Measurements from ENCODE around the gene PRND.
"Not testable (repeated sequence)": the region's sequence is repeated elsewhere in the genome, so short reads cannot be mapped to it uniquely, and the experiment has no call there.

PRND gene, protein sequence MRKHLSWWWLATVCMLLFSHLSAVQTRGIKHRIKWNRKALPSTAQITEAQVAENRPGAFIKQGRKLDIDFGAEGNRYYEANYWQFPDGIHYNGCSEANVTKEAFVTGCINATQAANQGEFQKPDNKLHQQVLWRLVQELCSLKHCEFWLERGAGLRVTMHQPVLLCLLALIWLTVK

GRCh38 chr20:4721719-4722118, at the start of gene PRND:
TSS of gene PRND (plus strand) at chr20:4721909. CDS start at chr20:4724552, 2,643 bp downstream.
- no peak for DNase-seq (ENCODE audit: low read depth in 3 of 3)

GRCh38 chr20:4672948-4673347, 48.8 kb upstream of the PRND start:
- no peak for DNase-seq (ENCODE audit: low read depth in 3 of 3)

GRCh38 chr20:4673371-4674001, 48.2 kb upstream of the PRND start:
- no peak for DNase-seq (ENCODE audit: low read depth in 3 of 3)

- DNase-seq (ENCODE audit: low read depth in 3 of 3) = no peak
Observed at GRCh38 chr20:4674672-4675071, 47.0 kb upstream of the PRND start.

DNA sequence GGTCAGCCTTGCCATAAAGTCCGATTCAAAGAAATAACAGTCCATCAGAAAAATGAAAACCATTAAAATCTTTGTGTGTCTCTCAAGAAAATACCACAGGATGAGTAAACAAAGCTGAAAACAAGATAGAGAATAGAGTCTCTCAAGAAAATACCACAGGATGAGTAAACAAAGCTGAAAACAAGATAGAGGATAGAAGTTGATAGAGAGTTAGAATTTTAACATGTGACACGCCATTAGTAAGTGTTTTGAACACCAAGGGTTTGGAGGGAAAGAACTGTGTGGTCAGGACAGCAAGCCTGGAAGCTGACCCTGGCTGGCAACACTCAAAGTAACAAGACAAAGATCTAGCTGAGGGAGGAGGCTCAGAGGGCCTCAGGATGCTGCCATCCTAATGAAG, 43.9 kb upstream of the PRND start:
- DNase-seq (ENCODE audit: low read depth in 3 of 3) = no peak

GRCh38 chr20:4681401-4681800, 40.3 kb upstream of the PRND start:
- no peak for DNase-seq (ENCODE audit: low read depth in 3 of 3)

- DNase-seq (ENCODE audit: low read depth in 3 of 3) = no peak
Observed at GRCh38 chr20:4681991-4682401, 39.7 kb upstream of the PRND start.

DNA sequence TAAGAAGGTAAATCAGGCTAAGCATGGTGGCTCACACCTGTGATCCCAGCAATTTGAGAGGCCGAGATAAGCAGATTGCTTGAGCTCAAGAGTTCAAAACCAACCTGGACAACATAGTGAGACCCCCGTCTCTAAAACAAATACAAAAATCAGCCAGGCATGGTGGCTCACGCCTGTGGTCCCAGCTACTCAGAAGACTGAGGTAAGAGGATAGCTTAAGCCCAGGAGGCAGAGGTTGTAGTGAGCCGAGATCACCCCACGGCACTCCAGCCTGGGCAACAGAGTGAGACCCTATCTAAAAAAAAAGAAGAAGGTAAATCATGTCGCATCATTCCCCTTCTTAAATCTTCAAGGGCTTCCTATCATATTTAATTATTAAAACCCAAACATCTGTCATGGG, 39.0 kb upstream of the PRND start:
- DNase-seq (ENCODE audit: low read depth in 3 of 3) = no peak

- DNase-seq (ENCODE audit: low read depth in 3 of 3) = no peak
Observed at GRCh38 chr20:4683261-4683660, 38.4 kb upstream of the PRND start.

- no peak for DNase-seq (ENCODE audit: low read depth in 3 of 3)
Observed at GRCh38 chr20:4684837-4685413, 36.8 kb upstream of the PRND start.

DNA sequence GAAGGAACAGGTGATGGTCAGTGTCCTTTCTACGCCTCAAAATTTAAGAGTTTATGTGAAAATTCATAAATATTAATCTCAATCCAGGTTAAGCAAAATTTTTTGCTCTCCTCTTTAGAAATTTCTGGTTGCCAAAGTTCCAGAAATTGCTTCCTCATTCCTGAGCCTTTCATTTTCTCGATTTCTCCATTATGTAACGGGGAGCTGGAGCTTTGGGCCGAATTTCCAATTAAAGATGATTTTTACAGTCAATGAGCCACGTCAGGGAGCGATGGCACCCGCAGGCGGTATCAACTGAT, 35.8 kb upstream of the PRND start:
- no peak for DNase-seq (ENCODE audit: low read depth in 3 of 3)

GRCh38 chr20:4688305-4688704, 33.4 kb upstream of the PRND start:
- no peak for DNase-seq (ENCODE audit: low read depth in 3 of 3)

DNA sequence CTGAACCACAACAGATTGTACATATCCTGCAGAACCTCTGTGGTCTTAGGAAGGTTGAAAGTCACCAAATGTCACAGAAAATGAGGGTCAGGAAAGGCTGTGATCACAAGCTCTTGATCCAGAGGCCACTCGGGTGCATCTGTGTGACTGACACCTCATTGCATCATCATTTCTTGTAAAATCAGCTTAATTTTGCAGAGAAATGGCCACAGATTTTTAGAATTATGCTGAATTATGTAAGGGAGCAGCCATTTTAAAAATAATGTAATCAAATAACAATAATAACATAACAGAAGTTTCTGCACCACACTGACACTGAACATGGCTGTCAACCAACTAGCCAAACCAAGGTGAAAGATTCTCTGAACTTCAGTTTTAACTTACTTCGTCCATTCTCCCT, 32.5 kb upstream of the PRND start:
- no peak for DNase-seq (ENCODE audit: low read depth in 3 of 3)

GRCh38 chr20:4691753-4692152, 30.0 kb upstream of the PRND start:
- no peak for DNase-seq (ENCODE audit: low read depth in 3 of 3)

- no peak for DNase-seq (ENCODE audit: low read depth in 3 of 3)
Observed at GRCh38 chr20:4694076-4694475, 27.6 kb upstream of the PRND start.

GRCh38 chr20:4697189-4697830, 24.4 kb upstream of the PRND start:
- DNase-seq (ENCODE audit: low read depth in 3 of 3) = no peak

DNA sequence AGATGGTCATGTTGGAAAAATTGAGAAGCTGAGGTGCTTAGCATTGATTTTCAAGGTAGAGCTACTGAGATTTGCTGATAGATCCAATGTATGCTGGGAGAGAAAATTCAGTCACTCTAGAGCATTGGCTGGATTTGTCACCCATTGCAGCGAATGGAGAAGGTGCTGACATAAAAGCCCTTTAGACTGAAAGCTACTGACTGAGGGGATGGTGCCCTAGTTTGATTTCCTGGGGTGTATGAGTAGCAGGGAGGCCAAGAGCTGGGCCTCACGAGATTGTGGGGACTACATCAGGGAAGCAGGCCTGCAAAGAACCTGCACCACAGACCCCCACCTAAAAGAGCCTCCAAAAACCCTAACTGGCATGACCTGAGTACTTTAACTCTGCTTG, 23.9 kb upstream of the PRND start:
- no peak for DNase-seq (ENCODE audit: low read depth in 3 of 3)

DNA sequence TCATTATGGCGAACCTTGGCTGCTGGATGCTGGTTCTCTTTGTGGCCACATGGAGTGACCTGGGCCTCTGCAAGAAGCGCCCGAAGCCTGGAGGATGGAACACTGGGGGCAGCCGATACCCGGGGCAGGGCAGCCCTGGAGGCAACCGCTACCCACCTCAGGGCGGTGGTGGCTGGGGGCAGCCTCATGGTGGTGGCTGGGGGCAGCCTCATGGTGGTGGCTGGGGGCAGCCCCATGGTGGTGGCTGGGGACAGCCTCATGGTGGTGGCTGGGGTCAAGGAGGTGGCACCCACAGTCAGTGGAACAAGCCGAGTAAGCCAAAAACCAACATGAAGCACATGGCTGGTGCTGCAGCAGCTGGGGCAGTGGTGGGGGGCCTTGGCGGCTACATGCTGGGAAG, 22.5 kb upstream of the PRND start:
- no peak for DNase-seq (ENCODE audit: low read depth in 3 of 3)

- DNase-seq (ENCODE audit: low read depth in 3 of 3) = no peak
Observed at GRCh38 chr20:4699957-4700356, 21.8 kb upstream of the PRND start.

- DNase-seq (ENCODE audit: low read depth in 3 of 3) = no peak
Observed at GRCh38 chr20:4702562-4703280, 19.0 kb upstream of the PRND start.

DNA sequence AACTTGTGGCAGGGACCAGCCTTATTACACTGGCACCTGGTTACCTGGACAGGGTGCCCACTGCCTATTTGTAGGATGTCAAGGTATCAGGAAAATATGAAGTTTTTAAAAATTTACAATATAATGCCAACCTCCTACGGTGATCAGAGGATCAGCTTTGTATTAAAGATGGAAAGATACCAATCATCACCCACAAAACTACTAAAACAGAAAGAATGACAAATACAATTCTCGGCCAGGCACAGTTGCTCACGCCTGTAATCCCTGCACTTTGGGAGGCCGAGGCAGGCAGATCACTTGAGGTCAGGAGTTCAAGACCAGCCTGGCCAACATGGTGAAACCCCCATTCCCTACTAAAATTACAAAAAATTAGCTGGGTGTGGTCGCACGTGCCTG, 18.4 kb upstream of the PRND start:
- DNase-seq (ENCODE audit: low read depth in 3 of 3) = no peak

DNA sequence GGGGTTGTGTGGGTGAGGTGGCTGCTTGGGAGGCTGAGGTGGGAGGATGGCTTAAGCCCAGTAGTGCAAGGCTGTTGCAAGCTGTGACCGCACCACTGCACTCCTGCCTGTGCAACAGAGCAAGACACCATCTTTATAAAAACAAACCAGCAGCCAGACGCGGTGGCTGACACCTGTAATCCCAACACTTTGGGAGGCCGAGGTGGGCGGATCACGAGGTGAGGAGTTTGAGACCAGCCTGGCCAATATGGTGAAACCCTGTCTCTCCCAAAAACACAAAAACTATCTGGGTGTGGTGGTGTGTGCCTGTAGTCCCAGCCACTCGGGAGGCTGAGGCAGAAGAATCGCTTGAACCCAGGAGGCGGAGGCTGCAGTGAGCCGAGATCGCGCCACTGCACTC, 14.8 kb upstream of the PRND start:
- not testable (repeated sequence) for DNase-seq (ENCODE audit: low read depth in 3 of 3)

GRCh38 chr20:4708036-4708435, 13.7 kb upstream of the PRND start:
- no peak for DNase-seq (ENCODE audit: low read depth in 3 of 3)
